Coronary artery (tissue), 2 donors: ENCODE measurements around the gene FBXL13.
"Not testable (repeated sequence)": the region's sequence is repeated elsewhere in the genome, so short reads cannot be mapped to it uniquely, and the experiment has no call there.

Experiments
- DNase-seq: peaks from one replicate; pipeline ENCODE4 v3.0.0-alpha.2; 2017; ENCODE audit warnings: low spot score
- H3K27ac ChIP-seq, 2 donors: fragments of 200-600 bp; sonication (generic); one replicate each; pipeline ENCODE4 v1.5.1; 2016 to 2019
- H3K4me3 ChIP-seq: fragments of 200-600 bp; sonication (generic); 2 replicates; pipeline ENCODE4 v1.5.1; 2016; ENCODE audit warnings: mild to moderate bottlenecking, moderate library complexity
- CTCF ChIP-seq: fragments of 200-600 bp; sonication (generic); IDR thresholded peaks from one replicate; pipeline ENCODE4 v1.5.1; 2019; ENCODE audit warnings: antibody characterized with exemption

FBXL13 gene

GRCh38 chr7:103068414-103069403 is 5.9 kb downstream of the FBXL13 start:
- TF ChIP-seq CTCF = no peak
- no peak for DNase-seq
- H3K4me3 ChIP-seq = no peak overlapping the region
- no peak overlapping the region for H3K27ac ChIP-seq

- no peak for DNase-seq
- no peak overlapping the region for H3K4me3 ChIP-seq
- no peak overlapping the region for H3K27ac ChIP-seq
- no peak for TF ChIP-seq CTCF
These were observed 8.9 kb downstream of the FBXL13 start for GRCh38 chr7:103065667-103066066.

- no peak overlapping the region for H3K27ac ChIP-seq
- TF ChIP-seq CTCF = no peak
- DNase-seq = no peak
- no peak overlapping the region for H3K4me3 ChIP-seq
These were observed 10.7 kb downstream of the FBXL13 start for GRCh38 chr7:103063895-103064294.

- DNase-seq = no peak
- no peak for TF ChIP-seq CTCF
- H3K4me3 ChIP-seq = no peak overlapping the region
- no peak overlapping the region for H3K27ac ChIP-seq
These were observed 15.1 kb downstream of the FBXL13 start for GRCh38 chr7:103059471-103059870.

- Histone ChIP-seq H3K4me3 (no peak overlapping the region), H3K27ac (no peak overlapping the region)
- no peak for TF ChIP-seq CTCF
- no peak for DNase-seq
These were observed 16.5 kb downstream of the FBXL13 start for GRCh38 chr7:103058122-103058521.

GRCh38 chr7:103056006-103056405 is 18.6 kb downstream of the FBXL13 start:
- DNase-seq, H3K27ac ChIP-seq, H3K4me3 ChIP-seq: not testable (repeated sequence)

- DNase-seq = no peak
- no peak overlapping the region for H3K4me3 ChIP-seq
- H3K27ac ChIP-seq = no peak overlapping the region
- no peak for TF ChIP-seq CTCF
These were observed 23.1 kb downstream of the FBXL13 start for GRCh38 chr7:103051519-103051918.
